Head of caudate nucleus (tissue), 42 donors: ENCODE measurements around the gene CCDC12.
A peak's percentile ranks its signal among the peaks of the same experiment; 100 is the strongest.

Source experiments
- DNase-seq, 42 donors: peaks; one replicate each; pipeline versions ENCODE4 v3.0.0 to v3.0.0-alpha.2; 2020 to 2021; ENCODE audit warnings: mixed read lengths in 7 of 42
- intact Hi-C: fragments of 100-400 bp; cut with DNase I; formaldehyde crosslinking; loops from one replicate; pipeline ENCODE4 v1.15.0; 2022

CCDC12 gene

GRCh38 chr3:46987743-46988401 lies 11.3 kb upstream of the CCDC12 start:
- intact Hi-C loops = no loop called here
- DNase-seq = peak in 7 of 42 donors; percentile 5 to 46 (median 30)

GRCh38 chr3:46987319-46987742 lies 10.8 kb upstream of the CCDC12 start:
- no peak for DNase-seq
- intact Hi-C loops = no loop called here

- intact Hi-C loops = no loop called here
- peak in 1 of 42 donors; percentile 1 for DNase-seq
These were observed 10.3 kb upstream of the CCDC12 start for GRCh38 chr3:46986782-46987310.

- intact Hi-C loops = no loop called here
- DNase-seq = no peak
These were observed 9.6 kb upstream of the CCDC12 start for GRCh38 chr3:46986055-46986730.

GRCh38 chr3:46985588-46985987 lies 9.0 kb upstream of the CCDC12 start:
- intact Hi-C loops = no loop called here
- no peak for DNase-seq

- DNase-seq = peak in 1 of 42 donors; percentile 2
- intact Hi-C loops = no loop called here
These were observed 8.3 kb upstream of the CCDC12 start for GRCh38 chr3:46984591-46985459.

- no peak for DNase-seq
- intact Hi-C loops = no loop called here
These were observed 6.0 kb upstream of the CCDC12 start for GRCh38 chr3:46982546-46982945.

GRCh38 chr3:46981932-46982471 lies 5.5 kb upstream of the CCDC12 start:
- intact Hi-C loops = no loop called here
- DNase-seq = peak in 2 of 42 donors; percentile 1 to 4

GRCh38 chr3:46979958-46980497 lies 3.5 kb upstream of the CCDC12 start:
- intact Hi-C loops = no loop called here
- peak in 2 of 42 donors; percentile 2 to 5 for DNase-seq

- peak; percentile 61 to 93 (median 83) for DNase-seq
- intact Hi-C loops = no loop called here
These were observed 2.7 kb upstream of the CCDC12 start, which contains the start of gene NBEAL2 for GRCh38 chr3:46978985-46979944. TSS of gene NBEAL2 (plus strand) at chr3:46979666. CDS start at chr3:46979862, 196 bp downstream.

GRCh38 chr3:46978381-46978780 lies 1.8 kb upstream of the CCDC12 start:
- intact Hi-C loops = no loop called here
- DNase-seq = no peak

GRCh38 chr3:46977811-46978195 lies 1.3 kb upstream of the CCDC12 start:
- intact Hi-C loops = loop anchor here (2.0 kb wide), 1 partner anchor 187 kb away; the partner anchor contains the start of gene SETD2
- peak in 1 of 42 donors; percentile 3 for DNase-seq

- DNase-seq = no peak
- intact Hi-C loops = loop anchor here (5.0 kb wide), 1 partner anchor 42 kb away; no protein-coding TSS in a partner anchor
These were observed 1.9 kb downstream of the CCDC12 start for GRCh38 chr3:46974421-46975171.

- intact Hi-C loops = loop anchor here (5.0 kb wide), 1 partner anchor 40 kb away; no protein-coding TSS in a partner anchor
- no peak for DNase-seq
These were observed 4.1 kb downstream of the CCDC12 start for GRCh38 chr3:46972396-46972795.

GRCh38 chr3:46971742-46972141 lies 4.8 kb downstream of the CCDC12 start:
- DNase-seq = no peak

GRCh38 chr3:46971151-46971550 lies 5.4 kb downstream of the CCDC12 start:
- intact Hi-C loops = loop anchor here (5.0 kb wide), 1 partner anchor 39 kb away; no protein-coding TSS in a partner anchor
- no peak for DNase-seq

More at GRCh38 chr3:46971742-46972141, 4.8 kb downstream of the CCDC12 start:
- intact Hi-C loops = loop anchor here (5.0 kb wide), 1 partner anchor 39 kb away; no protein-coding TSS in a partner anchor
